ENCODE data around the gene RLBP1.

DNA sequence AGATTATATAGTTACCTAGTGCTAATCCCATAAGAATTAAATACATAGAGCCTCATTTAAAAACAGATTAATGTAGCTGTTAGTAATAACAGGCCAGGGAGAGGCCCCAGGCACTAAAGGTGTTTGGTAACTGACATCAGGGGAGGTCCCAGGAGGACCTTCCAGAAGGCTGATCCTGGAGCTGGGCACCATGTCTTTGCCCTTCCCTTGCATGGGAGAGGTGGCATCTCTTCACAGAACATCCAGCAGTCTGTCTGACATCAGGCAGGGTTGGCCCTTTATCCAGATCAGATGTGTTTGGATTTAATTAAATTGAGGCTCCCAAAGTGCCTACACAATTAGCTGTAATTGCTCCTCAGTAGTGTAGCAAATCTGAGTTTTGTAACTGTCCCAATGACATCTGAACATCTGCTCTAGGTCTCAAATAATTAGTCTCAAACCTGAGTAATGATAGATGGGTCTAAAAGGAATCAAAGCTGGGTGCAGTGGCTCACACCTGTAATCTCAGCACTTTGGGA, 53.0 kb downstream of the RLBP1 start:
- no peak for TF ChIP-seq ZBTB8A (tag by site-specific recombination; IDR thresholded peaks at IDR 0.05)
- no peak for TF ChIP-seq MEIS1 (CRISPR knock-in tag; IDR thresholded peaks at IDR 0.05; ENCODE audit: borderline replicate concordance)
- no peak for TF ChIP-seq ZNF658 (tag by site-specific recombination; IDR thresholded peaks at IDR 0.05)
- TF ChIP-seq, protein P1, sequence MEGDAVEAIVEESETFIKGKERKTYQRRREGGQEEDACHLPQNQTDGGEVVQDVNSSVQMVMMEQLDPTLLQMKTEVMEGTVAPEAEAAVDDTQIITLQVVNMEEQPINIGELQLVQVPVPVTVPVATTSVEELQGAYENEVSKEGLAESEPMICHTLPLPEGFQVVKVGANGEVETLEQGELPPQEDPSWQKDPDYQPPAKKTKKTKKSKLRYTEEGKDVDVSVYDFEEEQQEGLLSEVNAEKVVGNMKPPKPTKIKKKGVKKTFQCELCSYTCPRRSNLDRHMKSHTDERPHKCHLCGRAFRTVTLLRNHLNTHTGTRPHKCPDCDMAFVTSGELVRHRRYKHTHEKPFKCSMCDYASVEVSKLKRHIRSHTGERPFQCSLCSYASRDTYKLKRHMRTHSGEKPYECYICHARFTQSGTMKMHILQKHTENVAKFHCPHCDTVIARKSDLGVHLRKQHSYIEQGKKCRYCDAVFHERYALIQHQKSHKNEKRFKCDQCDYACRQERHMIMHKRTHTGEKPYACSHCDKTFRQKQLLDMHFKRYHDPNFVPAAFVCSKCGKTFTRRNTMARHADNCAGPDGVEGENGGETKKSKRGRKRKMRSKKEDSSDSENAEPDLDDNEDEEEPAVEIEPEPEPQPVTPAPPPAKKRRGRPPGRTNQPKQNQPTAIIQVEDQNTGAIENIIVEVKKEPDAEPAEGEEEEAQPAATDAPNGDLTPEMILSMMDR (tag by site-specific recombination; IDR thresholded peaks at IDR 0.05) = no peak
- TF ChIP-seq SETDB1 (IDR thresholded peaks at IDR 0.05; ENCODE audit: insufficient read length, low read length) = no peak
- no peak for TF ChIP-seq ZNF558 (tag by site-specific recombination; IDR thresholded peaks at IDR 0.05)
- no peak for TF ChIP-seq YY1 (tag by site-specific recombination; IDR thresholded peaks at IDR 0.05)

Measured in HEK293 (cell line).